Fibroblast of skin of right quadriceps (primary cell): ENCODE measurements around the gene UVRAG.

ENCODE experiments used
- DNase-seq: peaks from one replicate; pipeline ENCODE4 v3.0.0-alpha.2; 2013

Gene UVRAG

DNA sequence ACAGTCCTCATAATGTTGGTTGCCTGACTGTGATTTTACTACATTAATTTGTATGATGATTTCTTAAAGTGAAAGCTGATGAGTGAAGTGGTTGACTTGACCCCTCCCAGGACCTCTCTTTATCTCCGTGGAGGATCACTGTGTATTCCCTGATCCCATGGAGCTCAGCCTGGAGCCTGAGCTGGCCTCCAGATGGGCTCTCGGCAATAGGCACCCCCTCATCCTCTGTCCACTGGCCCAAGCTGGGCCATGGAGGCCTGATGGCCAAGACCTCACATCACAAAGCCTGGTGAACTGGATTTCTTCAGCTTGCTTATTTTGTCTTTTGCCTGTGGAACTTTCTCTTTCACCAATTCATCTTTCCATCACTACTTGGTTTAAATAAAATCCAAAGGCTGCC lies 316.1 kb downstream of the UVRAG start:
- DNase-seq, result no peak

GRCh38 chr11:76131671-76132631 lies 316.9 kb downstream of the UVRAG start:
- no peak for DNase-seq

DNA sequence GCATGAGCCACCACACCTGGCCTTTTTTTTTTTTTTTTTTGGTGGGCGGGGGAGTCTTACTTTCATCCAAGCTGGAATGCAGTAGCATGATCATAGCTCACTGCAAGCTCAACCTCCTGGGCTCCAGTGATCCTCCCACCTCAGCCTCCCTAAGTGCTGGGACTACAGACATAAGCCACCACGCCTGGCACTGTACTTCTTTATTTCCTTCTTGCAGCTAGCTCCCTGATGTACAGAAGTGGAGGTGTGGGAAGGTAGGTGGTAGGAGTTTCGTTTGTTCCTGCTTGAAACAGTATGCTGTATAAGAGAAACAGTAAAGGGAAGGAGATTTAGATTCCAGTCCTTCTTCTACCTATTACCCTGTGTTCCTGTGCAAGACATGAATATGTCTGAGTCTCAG lies 319.2 kb downstream of the UVRAG start:
- DNase-seq, result no peak

DNA sequence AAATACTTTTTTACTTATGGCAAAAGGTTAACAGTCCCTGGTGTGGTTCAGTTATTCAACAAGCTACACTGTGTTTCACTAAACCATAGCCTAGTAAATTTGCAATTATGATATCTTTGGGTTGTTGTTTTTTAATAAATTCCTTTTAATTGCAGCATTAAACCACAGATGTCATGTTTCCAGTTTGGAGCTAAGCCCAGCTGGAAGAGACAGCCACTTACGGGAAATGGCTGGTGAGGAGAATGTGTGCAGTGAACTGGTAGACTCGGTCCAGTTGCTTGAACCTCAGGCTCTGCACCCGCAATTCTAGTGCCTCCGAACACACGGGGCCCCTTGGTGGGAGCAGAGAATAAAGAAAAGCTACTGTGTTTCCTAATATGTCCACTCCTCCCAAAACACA lies 320.5 kb downstream of the UVRAG start:
- peak; percentile 49 for DNase-seq

- DNase-seq, result no peak
Measured at GRCh38 chr11:76139314-76139713, 324.3 kb downstream of the UVRAG start.

DNA sequence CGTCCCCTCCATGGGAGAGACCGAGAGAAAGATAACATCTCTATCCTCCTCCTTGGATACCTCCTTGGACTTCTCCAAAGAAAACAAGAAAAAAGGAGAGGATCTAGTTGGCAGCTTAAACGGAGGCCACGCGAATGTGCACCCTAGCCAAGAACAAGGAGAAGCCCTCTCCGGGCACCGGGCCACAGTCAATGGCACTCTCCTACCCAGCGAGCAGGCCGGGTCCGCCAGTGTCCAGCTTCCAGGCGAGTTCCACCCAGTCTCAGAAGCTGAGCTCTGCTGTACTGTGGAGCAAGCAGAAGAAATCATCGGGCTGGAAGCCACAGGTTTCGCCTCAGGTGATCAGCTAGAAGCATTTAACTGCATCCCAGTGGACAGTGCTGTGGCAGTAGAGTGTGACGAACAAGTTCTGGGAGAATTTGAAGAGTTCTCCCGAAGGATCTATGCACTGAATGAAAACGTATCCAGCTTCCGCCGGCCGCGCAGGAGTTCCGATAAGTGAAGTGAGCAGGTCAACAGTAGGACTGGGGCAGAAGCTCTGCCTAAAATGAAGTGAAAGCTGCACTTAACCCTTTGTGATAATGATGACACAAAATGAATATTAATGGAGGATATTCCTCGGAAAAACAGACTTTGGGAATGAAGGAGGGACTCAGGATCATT lies 326.0 kb downstream of the UVRAG start:
- no peak for DNase-seq

DNA sequence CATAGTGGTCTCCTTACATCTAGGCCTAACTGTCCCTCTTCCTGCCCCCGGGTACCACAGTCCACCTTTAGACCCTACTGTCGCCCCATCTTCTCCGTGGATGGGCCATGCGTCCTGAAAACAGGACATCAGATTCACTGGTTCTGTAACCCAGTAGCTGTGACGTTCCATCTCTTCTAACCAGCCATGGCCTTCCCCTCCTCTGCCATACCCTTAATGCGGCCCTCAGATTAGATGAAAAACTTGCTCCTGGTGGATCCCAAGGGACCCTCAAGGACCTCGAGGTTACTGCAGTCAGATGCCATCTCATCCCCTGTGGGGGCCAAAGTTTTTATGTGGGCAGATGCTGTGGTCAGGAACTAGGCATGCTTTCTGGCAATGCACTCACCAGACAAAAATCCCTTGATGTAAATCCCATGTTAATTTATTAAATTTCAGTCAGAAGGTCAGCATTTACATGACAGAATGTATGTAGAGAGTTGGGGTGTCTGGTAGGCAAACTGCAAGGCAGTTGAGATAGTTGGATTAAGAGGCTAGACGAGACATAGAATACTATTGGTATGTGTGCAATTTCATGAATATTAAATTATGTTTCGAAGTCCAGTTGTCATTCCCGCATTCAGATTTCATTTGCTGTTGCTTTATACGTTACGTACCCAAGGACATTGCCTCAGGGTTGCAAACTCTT lies 327.0 kb downstream of the UVRAG start:
- no peak for DNase-seq

DNA sequence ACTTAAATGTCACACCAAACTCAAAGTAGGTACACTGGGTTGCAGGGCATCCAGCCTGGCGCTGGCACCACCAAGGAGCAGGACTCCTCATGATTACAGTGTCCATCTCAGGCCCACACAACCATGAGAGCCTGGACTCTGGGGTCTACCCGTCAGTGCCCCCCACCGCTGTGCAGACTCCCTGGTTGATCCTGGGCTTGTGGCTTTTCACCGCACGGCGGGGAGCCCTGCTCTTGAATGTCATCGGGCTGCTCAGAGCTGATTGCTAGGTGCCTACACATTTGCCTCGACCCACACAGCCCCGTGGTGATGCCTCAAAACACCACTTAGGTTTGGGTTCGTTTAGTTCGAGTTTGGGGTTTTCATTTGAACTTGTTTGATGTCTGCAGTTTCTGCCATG lies 328.3 kb downstream of the UVRAG start:
- no peak for DNase-seq

DNA sequence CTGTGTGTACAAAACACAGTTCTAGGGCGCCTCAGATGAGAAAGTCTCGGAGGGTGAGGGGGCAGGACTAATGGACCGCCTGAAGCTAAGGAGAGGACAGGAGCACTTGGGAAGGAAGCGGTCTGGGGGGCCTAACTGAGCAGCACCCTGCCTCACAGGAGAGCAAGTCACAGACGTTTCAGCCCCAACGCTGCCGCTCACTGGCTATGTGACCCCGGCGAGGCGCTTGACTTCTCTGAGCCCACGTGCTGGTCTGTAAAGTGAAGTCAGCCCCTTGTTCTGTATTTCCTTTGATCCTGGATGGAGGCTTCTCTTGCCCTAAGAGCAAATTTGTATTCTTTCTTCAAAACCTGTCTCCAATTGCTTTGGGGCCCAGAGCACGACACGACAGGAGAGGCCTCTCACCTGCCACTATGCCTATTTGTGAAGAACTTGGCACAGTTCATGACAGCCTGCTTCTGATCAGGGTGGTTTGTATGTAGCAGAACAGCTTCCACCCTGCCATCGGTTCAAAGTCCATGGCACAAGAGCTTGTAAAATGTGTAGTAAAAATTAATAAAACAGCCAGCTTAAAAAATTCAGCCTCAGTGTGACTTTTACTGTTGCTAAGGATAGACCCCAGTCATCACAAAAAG lies 332.2 kb downstream of the UVRAG start:
- DNase-seq, result no peak

DNA sequence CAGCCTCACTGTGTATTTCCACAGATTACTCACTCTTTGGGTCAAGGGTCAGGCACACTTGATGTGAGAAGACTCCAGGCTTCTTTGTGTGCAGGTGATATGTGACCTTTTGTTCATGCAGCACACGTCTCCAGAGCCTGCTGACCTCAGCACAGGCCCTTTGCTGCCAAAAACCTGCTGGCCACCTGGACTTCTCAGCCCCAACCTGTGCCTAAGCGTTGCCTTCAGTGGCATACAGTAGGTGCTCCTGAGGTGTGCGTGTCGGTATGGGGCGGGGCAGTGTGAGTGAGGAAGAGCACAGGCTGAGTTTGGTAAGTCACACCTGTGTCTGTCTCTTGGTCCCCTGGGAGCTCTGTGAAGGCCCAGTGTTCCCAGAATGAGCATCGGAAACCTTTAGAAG lies 333.2 kb downstream of the UVRAG start:
- DNase-seq, result no peak

DNA sequence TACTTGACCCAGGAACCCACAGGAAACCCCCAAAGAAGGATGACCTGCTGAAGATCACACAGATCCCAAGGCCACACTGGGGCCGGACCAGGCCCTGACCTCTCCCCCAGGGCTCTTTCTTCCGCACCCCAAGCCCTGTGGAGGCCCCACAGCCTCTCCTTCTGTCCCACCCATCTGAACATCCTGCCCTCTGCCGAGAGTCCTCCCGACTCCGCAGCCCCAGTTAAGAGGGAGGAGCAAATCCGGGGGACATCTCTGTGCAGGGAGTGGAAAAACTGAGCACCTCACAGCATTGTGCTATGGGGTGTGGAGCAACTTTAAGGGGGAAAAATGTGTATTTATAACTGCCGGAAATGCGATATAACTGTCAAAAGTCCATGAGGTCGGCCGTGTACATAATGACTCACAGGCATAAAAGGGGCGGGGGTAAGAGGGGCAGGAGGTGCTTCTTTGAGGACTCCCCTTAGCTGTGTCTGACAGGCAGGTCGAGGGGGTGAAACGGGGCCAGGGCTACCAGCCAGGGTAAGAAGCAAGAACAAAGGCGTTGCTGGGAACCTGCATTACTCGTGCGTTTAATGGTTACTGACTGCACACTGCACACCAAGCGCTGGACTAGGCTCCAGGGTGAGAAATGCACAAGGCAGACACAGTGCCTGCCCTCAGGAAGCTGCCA lies 334.1 kb downstream of the UVRAG start:
- no peak for DNase-seq

GRCh38 chr11:76149713-76150112 lies 334.7 kb downstream of the UVRAG start:
- no peak for DNase-seq

DNA sequence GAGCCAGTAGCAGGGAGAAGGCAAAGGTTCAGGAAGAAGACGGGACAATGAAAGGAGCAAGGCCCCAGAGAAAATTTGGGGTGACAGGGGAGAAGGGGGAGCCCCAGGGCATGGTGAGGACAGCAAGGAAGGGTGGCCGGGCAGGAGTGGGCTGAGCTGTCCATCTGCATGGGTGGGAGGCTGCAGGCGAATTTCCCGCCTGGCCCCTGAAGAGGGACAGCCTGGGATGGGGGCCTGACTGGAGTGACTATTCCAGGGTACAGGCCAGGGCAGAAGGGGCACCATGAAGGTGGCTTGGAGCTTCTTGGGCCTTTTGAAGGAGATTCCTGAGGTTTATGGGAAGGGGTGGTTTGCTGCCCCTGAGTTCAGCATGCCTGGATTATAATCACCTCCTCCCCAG lies 335.1 kb downstream of the UVRAG start:
- no peak for DNase-seq

GRCh38 chr11:76151556-76152085 lies 336.6 kb downstream of the UVRAG start:
- DNase-seq, result no peak

DNA sequence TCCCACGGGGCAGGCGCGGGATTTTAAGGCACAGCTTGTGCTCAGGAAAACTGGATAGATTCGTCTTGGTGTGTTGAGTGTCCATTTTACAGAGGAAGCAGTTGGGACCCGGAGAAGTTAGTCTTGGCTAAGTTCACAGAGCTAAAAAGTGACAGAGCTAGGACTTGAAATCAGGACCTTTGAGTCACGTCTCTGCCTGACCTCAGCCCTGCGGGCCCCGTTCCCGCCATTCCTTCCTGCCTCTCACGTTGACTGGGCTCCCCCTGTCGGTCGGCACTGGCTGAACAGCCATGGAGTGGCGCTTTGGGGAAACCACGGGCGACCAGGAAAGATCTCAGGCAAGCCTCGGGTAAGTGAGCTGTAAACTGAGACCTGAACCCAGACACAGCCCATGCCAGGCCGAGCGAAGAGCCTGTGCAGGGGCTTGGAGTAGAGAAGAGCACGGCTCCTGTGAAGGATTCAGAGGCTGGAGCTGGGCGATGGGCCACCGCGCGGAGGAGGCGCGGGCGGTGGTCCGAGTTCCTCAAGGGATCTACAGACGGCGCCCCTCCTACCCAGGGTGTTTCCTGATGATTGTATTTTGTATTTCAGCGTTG lies 337.2 kb downstream of the UVRAG start:
- DNase-seq, result peak; percentile 69

- no peak for DNase-seq
Measured at GRCh38 chr11:76152741-76153570, 337.9 kb downstream of the UVRAG start.

DNA sequence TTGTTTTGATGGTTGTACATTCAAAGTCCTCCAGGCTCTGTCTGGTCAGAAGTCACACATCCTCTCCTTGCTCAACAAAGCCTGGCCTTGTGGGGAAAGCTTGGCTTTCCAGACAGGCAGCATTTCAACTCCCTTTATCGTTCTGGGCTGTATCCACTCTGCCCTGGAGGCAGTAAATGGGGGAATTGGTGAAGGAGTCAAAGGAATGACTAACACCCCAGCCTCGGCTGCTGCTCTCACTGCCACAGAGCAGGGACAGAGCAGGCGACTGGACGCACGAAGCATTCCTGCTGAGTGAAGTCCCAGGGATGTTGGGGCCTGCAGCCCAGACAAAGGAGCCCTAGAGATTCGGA lies 338.5 kb downstream of the UVRAG start:
- peak; percentile 18 for DNase-seq

- no peak for DNase-seq
Measured at GRCh38 chr11:76155500-76156227, 340.7 kb downstream of the UVRAG start.

DNA sequence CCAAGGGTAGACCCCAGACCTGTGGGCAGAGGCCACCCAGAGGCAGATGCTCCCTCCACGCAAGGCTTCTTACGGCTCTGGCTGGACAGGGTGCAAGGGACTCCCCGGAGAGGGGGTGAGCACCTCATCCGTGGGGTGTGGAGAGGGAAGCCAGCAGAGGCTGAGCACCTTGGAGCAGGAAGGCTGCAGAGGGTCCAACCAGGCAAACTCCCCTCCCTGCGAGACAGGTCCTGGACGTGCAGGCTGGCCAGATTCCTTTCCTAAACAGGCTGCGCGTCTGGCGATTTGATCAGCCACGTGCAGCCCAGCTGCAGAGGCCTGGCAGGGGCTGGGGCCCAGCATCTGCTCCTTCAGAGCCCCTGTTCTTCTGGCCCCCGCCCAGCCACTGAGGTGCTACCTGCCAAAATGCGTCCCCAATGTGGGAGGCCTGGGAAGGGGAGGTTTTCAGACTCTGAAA lies 342.0 kb downstream of the UVRAG start:
- no peak for DNase-seq

- no peak for DNase-seq
Measured at GRCh38 chr11:76157891-76158290, 342.9 kb downstream of the UVRAG start.
